GM18861 (cell line): ENCODE measurements around the gene UBQLN3.

Experiments
- ATAC-seq: cut with Tn5 transposase; IDR thresholded peaks from one replicate; pipeline ENCODE4 v1.9.1; 2021; ENCODE audit not compliant: unreplicated experiment

UBQLN3 gene

GRCh38 chr11:5509803-5510202, at the start of gene UBQLN3:
TSS of gene UBQLN3 (minus strand) at chr11:5509957. CDS start at chr11:5509558, 399 bp downstream.
- no peak for ATAC-seq

GRCh38 chr11:5557751-5558150, 48.0 kb upstream of the UBQLN3 start:
- no peak for ATAC-seq

- ATAC-seq: no peak
Observed at GRCh38 chr11:5556596-5557188, 46.9 kb upstream of the UBQLN3 start.

GRCh38 chr11:5553343-5553742, 43.6 kb upstream of the UBQLN3 start:
- ATAC-seq: no peak

GRCh38 chr11:5550440-5551095, 40.8 kb upstream of the UBQLN3 start:
- peak; percentile 51 for ATAC-seq

- ATAC-seq: no peak
Observed at GRCh38 chr11:5548440-5548839, 38.7 kb upstream of the UBQLN3 start, which contains the start of gene OR52H1. TSS of gene OR52H1 (minus strand) at chr11:5548540. CDS start at chr11:5545505, 3,035 bp downstream.

GRCh38 chr11:5547982-5548381, 38.2 kb upstream of the UBQLN3 start:
- peak; percentile 94 for ATAC-seq

- ATAC-seq: no peak
Observed at GRCh38 chr11:5546457-5546856, 36.7 kb upstream of the UBQLN3 start.

GRCh38 chr11:5541427-5541826, 31.7 kb upstream of the UBQLN3 start:
- ATAC-seq: peak; percentile 68

GRCh38 chr11:5536482-5536881, 26.7 kb upstream of the UBQLN3 start:
- ATAC-seq: no peak

- ATAC-seq: no peak
Observed at GRCh38 chr11:5534046-5534445, 24.3 kb upstream of the UBQLN3 start.

- ATAC-seq: no peak
Observed at GRCh38 chr11:5531053-5531831, 21.5 kb upstream of the UBQLN3 start.

- no peak for ATAC-seq
Observed at GRCh38 chr11:5528495-5528894, 18.7 kb upstream of the UBQLN3 start.

- ATAC-seq: no peak
Observed at GRCh38 chr11:5527716-5528115, 18.0 kb upstream of the UBQLN3 start.

- ATAC-seq: no peak
Observed at GRCh38 chr11:5524756-5525155, 15.0 kb upstream of the UBQLN3 start.

GRCh38 chr11:5522308-5522707, 12.6 kb upstream of the UBQLN3 start:
- ATAC-seq: no peak

- no peak for ATAC-seq
Observed at GRCh38 chr11:5521540-5521939, 11.8 kb upstream of the UBQLN3 start.

- ATAC-seq: no peak
Observed at GRCh38 chr11:5516599-5516998, 6.8 kb upstream of the UBQLN3 start, which contains the start of gene UBQLNL. TSS of gene UBQLNL (minus strand) at chr11:5516699. CDS start at chr11:5516441, 258 bp downstream.

GRCh38 chr11:5514841-5515240, 5.1 kb upstream of the UBQLN3 start:
- no peak for ATAC-seq

- no peak for ATAC-seq
Observed at GRCh38 chr11:5508605-5509004, 1.2 kb downstream of the UBQLN3 start.

- ATAC-seq: no peak
Observed at GRCh38 chr11:5507933-5508305, 1.8 kb downstream of the UBQLN3 start.
